NCI-H146 (cell line): ENCODE measurements around the gene SCN4A.
"Not testable (repeated sequence)": the region's sequence is repeated elsewhere in the genome, so short reads cannot be mapped to it uniquely, and the experiment has no call there.

Experiments used
- DNase-seq: peaks from one replicate; lab custom pipeline; 2025; lab: John Stamatoyannopoulos, UW

Gene SCN4A

DNA sequence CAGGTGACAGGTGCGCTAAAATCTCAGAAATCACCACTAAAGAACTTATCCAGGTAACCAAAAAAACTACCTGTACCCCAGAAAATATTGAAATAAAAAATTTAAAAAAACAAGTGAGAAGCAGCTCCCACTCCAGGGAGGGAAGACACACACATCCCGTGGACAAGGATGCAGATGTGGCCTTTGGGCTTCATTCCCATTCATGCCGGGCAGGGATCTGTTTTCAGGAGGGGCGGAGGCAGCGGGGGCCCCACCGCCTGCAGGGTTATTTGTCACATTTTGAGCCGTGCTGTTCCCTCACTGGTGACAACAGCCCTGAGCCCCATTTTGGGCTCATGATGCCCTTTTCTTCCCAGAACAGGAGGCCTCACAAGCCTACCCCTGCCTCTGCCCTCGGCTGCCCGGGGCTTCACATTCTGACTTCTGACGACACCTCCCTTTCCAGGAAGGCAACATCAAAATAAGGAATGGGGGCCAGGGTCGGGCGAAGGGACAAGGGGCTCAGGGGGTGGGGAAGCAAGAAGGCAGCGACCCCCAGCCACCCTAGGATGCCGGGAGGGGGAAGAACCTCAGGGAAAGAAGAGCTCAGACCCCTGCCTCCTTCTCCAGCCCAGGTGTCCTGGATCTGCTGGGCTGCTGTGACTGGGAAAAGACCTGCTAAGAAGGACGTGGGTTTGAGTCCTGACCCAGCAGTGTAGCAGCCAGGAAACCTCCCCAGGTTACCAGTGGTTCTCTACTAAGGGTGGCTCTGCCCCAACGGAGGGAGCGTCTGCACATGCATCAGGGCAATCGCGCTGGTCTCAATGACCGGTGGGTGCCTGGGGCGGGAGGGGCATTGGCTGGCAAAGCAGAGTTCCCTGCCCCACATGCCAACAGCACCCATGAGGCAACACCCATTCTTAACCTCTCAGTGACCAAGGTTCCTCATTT is 38.3 kb downstream of the SCN4A start:
- DNase-seq = no peak

DNA sequence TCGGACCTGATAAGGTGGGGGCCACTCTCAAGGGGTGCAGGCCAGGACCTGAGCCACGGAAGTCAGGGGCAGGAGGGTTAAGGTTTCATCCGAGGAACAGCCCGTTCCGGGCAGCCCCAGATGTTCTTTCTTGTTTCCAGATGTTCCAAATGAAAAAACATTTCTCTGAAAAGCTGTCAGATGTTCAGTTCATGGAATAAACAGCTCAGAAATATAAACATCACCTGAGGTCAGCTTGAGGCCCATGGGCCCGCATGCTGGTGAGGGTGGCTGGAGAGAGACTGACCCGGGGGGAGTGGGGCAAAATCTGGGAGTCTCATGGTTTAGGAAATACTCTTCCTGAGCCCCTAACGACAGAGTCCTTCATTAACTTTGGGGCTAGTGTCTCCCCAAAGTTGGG is 39.1 kb downstream of the SCN4A start:
- DNase-seq = no peak

DNA sequence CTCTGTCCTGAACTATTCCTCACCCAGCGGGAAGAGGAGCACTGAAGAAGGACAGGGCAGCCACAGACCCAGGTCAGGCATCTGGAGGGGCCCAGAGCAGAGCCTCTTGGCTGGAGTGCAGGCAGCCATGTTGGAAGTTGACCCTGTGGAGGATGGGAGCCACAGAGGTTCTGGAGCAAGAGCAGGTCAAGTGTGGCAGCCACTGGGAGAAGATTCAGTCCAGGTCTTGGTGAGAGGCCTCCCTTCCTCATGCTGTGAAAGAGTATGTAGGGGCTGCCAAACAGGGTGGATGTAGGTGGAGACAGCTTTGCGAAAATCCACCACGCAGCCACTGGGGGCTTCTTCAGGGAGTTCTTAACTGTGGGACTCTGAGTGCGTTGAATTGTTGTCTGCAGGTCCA is 40.0 kb downstream of the SCN4A start:
- DNase-seq = no peak

DNA sequence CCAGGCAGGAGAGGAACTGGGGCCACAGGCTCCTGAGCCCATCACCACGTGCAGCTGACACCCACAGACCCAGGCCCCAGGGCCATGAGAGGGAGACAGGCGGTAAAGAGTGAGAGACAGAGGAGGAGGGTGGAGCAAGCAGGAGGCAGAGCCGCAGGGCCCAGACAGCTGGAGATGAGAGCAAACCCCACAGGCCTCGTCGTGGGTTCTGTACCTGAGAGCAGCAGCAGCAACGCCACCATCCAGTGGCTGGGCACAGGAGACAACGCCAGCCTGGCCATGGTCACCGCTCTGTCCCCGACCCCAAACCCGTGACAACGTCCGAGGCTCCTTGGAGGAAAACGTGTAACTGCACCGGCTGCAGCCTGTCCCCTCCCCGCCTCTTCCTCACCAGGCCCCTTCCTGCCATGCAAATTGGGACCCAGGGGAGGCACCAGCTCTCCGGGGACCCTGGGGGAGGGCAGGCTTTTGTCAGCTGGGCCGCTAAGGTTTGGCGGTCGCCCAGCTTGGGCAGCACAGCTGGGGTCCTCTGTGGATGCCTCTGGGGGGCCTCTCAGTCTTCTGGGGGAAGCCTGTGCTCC is 40.6 kb downstream of the SCN4A start, which contains the start of gene CD79B:
TSS of gene CD79B (minus strand) at position 351 of the 581 bp plus-strand sequence. CDS start at position 281, 70 bp downstream.
- no peak for DNase-seq

DNA sequence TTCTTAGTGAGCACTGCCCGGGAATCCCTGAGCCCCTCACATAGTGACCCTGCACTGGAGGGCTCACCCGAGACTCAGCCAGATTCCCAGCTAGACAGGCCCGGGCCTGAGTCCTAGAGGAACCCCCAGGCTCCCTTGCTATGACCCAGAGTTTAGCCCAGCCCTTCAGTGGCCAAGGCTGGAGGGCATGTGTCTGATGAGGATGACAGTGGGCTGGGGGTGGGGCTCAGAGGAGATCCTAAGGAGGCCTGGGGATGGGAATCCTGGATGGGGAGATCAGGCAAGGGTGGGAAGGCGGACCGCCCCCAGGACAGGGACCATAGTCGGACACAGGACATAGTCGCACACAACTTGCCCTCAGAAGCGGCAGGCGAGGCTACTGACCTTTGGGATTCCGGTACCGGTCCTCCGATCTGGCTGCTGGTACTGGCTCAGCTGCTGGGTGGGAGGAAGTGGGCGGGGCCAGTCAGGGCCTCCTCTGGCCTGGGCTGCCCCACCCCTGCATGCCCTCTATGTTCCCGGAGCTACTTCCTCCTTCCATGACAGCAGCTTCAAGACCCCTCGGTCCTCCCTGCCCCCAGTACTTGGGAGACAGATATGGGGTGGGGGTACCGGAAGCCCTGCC is 41.7 kb downstream of the SCN4A start:
- DNase-seq = no peak

DNA sequence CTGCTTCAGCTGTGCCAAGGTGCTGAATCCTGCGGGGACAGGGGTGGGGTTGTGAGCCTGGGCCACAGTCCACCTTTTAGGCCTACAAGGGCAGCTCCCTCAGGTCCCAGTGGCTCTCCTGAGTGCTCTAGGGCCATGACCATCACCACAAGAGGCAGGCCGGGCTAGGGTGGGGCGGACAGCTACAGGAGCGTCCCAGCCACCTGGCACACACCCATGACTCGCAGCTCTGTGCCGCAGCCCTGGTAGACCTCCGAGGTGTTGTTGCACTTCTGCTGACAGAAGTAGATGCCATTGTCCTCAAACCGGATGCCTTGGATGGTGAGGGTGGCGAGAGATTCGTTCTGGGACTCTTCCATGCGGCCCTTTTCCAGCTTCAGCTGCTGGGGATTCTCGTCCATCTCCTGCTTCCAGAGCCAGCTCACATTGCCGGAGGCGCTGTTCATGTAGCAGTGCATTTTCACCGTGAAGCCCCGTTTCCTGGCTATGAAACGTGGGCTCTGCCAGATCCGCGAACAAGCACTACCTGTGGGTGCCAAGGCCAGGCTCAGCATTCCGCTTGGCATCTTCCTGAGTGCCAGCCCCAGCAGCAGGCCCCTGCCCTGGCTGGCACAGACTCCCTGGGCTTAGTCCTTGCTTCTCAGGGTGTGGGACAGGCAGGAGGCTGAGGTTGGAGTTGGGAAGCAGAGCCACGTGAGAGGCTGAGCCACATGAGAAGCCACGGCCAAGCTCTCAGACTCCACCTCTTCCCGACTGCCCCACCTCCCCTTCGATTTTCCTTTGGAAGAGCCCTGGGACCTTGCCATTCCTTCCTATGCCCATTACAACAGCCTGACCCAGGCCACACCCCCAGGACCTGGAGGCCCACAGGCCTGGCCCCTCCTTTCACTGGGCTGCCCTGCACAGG is 42.6 kb downstream of the SCN4A start:
- DNase-seq = no peak

DNA sequence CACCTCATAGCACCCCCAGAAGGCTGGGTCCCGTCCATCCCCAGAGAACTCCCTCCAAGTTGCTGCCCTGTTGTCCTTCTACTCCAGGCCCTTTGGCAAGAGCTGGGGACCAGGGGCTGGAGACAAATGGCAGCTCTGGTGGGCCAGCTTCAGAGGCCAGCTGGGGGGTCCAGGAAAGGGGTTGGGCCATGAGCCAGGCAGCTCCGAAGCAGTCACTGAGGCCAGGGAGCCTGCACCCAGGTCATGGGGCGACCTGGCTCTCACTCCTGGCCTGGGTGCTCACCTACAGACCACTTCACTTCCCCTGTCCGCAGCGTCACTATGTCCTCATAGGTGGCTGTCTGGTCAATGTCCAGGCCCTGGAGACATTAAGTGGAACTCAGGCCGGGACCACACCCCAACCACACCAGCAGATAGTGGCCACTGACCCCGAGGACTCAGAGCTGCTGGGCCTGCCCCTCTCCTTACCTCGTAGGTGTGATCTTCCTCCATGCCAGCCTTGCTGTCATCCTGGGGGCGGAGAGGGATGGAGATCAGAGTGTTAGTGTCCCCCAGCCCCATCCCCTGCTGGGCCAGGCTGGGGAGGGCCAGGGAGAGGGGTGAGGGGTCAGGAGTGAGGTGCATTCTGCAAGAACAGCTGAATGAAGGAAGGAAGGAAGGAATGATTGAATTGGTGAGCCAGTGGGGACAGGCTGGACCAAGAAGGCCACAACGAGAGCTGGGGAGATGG is 43.6 kb downstream of the SCN4A start:
- DNase-seq = no peak

DNA sequence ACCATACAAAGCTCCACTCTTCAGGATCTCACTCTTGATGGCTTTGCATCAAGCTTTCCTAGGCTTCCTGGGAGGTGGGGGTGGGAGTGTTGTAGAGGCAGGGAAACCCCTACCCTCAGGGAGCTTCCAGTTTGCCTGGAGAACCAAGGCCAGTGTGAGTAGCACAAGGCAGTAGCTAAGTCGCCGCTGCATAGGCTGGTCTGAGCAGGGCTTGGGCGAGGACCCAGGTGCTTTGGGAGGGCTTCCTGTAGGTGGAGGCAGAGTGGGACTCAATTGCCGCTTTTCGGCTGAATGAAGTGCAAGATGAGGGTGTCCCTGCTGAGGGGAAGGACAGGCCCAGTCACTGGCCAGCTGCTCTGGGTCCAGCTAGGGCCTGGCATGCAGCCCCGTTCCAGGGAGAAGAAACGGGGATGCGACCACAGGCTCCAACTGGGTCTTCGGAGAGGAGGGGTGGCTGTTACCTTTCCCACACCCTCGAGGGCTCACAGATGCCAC is 44.5 kb downstream of the SCN4A start:
- DNase-seq = no peak

DNA sequence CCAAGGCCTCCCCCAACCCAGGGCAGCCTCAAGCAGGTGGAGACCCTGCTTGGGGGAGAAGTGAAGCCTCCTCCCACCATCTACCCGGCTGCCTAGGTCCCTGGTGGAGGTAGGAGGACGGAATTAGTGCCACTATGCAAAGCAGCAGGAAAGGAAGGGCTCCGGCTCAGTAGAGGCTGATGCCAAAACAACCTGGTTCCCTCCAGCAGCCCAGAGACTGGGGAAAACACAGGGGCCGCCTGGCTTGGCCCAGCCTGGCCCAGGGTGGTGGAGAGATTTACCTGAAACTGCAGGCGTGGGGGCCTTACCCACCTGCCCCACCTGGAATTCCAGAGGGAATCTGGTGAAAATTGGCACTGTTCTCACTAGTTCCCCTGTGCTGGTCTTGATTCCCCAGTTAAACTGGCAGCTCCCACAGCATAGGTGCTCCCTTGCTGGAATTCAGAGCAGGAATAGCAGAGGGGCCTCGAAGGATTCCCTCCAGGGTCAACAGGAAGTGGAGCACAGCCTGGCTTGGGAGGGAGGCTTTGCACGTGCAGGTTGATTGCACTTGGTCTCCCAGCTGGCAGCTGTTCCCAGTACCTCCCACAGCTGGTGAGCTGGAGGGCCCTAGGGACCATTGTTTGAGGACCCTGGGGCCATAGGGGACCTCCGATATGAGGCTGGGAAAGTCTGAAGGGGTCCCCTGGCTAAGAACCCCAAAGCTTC is 45.1 kb downstream of the SCN4A start:
- no peak for DNase-seq

DNA sequence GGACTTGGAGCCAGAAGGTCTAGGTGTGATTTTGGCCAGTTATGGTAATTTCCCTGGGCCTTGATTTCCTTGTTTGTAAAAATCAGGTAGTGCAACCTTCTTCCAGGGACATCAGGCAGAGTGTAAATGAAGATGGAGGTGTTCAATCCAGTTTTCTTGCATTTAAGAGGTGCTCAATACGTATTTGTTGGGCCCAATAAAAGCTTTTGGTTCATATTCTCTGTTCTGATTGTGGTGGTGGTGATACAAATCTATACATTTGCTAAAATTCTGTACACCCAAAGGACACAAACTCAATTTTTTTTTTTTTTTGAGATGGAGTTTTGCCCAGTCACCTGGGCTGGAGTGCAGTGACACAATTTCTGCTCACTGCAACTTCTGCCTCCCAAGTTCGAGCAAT is 46.6 kb downstream of the SCN4A start:
- no peak for DNase-seq

DNA sequence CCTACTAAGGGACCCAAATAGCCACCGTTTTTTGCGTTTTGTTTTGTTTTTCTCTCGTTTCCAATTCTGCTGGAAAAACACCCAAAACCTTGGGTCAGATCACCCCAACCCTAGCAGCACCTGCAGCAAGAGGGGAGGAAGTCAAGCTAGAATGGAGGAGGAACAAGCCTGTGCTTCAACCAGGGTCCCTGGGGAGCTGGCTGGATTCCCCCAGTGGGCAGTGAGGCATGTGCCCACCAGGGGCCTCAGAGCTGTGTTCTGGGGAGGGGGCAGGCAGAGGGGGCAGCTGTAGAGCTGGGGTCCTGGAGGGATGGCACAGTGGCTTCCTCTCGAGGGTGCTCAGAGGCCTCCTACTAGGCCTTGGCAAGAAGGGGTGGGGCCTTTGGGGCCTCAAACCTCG is 47.1 kb downstream of the SCN4A start:
- no peak for DNase-seq

DNA sequence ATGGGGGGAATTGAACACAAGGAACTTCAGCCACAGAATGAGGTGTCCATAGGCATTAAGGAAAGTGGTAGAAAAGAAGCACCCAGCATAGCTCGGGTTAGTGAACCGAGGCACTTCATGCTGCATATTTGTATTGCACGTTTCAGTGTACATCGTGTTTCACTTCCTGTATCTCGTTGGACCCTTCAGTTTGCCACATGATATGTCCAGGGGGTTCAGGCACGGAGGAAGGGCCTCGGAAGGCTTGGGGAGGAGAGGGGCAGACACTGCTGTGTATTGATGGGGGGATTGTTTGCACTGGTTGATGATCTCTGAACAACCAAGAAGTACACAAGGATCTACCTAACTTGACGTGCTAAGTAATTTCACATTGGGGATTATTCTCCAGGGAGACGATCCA is 50.3 kb downstream of the SCN4A start:
- DNase-seq = not testable (repeated sequence)

DNA sequence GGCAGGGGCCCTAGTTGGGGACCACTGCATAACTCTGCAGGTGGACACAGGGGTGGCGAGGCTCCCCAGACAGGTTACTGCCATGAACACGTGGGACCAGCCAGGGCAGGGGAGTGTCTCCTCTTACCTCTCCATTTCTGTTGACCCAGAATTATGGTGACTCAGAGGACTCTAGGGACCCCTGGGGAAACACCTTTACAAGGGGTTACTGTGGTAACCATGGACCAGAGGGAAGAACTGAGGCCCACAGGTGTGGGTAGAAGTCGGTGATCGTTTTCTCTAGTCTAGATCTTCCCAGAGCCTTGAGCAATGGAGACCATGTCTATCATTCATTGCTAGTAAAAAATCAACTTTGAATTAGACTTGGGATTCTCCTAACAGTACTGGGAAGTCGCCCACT is 51.9 kb downstream of the SCN4A start:
- DNase-seq = not testable (repeated sequence)

DNA sequence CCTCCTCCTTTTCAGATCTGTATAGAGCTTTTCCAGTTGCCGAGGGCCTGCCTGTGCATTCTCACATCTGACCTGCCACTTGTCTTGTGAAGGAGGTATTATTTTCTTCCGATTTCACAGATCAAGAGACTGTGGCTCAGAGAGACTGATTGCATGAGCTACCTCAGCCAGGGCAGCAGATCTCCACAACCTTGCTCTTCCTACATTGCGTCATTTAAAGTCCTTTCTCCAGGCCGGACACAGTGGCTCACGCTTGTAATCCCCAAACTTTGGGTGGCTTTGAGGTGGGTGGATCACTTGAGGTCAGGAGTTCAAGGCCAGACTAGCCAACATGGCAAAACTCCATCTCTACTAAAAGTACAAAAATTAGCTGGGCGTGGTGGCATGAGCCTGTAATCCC is 52.7 kb downstream of the SCN4A start:
- DNase-seq = not testable (repeated sequence)

DNA sequence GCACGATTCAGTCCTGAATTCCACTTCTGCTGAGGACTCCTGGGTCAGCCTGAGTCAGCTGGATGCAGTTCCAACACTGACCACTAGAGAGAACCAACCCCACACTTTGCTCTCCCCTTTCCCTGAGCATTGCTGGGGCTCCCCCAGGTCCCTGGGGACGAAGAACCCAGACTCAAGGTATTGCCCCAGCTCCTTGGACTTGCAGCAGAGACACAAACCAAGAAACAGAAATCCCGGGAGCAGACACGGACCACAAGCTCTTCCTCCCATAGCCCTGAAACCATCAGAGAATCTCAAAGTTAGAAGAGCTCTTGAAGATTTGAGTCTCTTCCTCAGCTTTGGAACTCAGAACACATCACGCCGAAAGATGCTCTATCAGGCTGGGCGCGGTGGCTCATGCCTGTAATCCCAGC is 53.4 kb downstream of the SCN4A start:
- peak; percentile 23 for DNase-seq

DNA sequence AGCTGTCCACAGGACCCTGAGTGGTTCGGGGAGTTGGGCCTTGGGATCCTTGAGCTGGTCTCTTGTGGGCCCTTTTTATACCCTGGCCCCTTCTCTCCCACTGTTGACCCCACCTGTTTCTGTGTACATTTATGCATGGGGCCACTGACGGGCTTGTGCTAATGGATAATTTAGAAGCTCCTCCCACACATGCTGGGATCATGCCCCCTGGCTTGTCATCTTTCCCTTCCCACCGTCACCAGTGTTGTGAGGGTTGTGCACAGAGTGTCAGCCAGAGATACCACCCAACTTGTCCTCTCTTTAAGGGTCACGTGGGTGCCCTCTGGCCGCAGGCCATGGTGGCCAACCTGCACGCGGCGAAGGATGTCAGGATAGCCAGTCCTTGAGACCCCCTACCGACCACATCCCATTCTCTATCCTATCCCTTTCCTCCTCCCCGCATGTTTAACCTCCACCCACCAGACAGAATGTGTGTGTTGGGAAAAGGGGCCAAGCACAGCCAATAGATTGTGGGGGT is 53.9 kb downstream of the SCN4A start, which contains the start of gene GH1:
TSS of gene GH1 (minus strand) at position 51 of the 517 bp plus-strand sequence. CDS start 63 bp downstream, outside the sequence.
- not testable (repeated sequence) for DNase-seq

DNA sequence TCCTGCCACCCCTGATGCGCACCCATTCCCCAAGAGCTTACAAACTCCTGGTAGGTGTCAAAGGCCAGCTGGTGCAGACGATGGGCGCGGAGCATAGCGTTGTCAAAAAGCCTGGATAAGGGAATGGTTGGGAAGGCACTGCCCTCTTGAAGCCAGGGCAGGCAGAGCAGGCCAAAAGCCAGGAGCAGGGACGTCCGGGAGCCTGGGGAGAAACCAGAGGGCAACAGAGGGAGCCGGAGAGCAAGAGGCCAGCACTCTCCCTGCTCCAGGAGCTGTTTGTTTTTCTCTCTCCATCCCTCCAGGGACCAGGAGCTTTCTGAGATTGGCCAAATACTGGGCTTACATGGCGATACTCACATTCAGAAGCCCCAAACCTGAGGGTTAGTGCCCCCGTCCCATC is 54.4 kb downstream of the SCN4A start:
- no peak for DNase-seq

DNA sequence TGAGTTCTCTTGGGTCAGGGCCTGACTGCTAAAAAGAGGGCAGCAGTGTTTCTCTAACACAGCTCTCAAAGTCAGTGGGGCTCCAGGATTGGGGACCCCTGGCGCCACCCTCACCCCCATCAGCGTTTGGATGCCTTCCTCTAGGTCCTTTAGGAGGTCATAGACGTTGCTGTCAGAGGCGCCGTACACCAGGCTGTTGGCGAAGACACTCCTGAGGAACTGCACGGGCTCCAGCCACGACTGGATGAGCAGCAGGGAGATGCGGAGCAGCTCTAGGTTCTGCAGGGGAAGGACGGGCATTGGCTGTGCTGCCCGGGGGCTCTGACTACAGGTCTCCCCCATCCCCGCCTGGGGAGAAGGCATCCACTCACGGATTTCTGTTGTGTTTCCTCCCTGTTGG is 55.1 kb downstream of the SCN4A start:
- DNase-seq = no peak

DNA sequence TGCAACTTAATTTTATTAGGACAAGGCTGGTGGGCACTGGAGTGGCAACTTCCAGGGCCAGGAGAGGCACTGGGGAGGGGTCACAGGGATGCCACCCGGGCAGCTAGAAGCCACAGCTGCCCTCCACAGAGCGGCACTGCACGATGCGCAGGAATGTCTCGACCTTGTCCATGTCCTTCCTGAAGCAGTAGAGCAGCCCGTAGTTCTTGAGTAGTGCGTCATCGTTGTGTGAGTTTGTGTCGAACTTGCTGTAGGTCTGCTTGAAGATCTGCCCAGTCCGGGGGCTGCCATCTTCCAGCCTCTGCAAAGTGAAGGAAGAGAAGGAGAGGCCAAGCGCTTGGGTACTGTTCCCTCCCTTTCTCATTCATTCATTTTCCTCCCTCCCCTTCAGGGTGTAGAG is 55.5 kb downstream of the SCN4A start:
- DNase-seq = not testable (repeated sequence)
